Epidermal melanocyte (primary cell): Measurements from ENCODE around the gene RIN3.

Experiments used
- DNase-seq: peaks from one replicate; pipeline ENCODE4 v3.0.0; 2011; ENCODE audit warnings: low spot score; ENCODE audit not compliant: insufficient read length

RIN3 gene

DNA sequence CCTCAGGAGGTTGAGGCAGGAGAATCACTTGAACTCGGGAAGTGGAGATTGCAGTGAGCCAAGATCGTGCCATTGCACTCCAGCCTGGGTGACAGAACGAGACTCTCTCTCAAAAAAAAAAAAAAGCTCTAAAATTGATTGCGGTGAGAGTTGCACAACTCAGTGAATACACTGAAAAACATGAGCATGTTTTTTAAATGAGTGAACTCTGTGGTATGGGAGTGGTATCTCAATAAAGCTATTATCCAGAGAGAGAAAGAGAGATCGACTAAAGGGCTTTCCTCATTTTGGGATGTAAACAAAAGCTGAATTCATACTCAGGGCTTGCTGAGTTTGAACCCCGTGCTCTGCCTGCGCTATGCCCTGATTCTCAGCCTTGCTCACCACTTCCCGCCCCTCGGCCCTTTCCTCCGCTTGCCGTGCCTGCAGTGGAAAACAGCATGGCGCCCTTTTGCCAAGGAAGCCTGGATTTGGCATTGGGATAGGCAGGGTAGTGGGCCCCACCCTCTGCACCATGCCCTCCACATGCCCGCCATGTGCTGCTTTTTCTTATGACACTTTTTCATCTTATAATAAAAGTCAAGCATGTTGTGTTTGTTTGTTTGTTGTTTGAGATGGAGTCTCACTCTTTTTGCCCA is 132.4 kb downstream of the RIN3 start:
- DNase-seq, result peak; percentile 70

DNA sequence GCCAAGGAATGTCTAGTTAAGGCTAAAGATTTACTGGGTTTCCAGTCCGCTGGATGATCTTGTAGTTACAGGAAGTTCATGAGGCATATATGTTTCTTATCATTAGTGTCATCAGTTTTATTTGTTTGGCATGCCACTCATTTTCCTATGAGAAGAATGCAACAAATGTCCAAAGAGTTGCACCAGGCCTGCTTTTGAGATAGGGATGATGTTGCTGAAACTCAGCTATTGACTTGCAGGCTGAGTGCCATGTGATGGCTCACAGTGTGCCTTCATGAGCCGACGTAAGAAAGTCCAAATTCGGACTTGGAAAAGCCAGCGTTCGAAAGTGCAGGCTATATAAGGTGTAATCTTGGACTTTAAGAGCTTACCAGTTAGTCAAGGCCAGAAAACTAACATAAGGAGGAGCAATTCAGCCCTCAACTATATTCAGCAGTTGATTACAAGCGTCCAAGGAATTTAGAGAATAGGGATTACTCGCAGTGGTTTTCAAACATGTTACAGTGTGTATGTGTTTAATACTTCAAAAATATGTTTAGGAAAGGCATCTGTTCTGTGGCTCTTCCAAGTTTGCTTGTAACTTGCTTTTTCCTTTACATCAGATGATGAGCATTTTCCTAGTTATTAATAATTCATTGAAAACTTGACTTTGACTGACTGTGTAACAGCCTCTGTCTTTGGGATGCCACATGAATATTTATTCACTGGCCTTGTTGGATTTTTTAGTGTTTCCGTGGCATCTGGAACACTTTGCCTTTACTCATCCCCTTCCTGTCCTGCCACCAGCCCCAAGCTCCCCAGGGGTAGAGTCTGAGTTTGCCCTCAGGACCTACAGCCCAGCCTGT is 133.6 kb downstream of the RIN3 start:
- DNase-seq, result no peak

DNA sequence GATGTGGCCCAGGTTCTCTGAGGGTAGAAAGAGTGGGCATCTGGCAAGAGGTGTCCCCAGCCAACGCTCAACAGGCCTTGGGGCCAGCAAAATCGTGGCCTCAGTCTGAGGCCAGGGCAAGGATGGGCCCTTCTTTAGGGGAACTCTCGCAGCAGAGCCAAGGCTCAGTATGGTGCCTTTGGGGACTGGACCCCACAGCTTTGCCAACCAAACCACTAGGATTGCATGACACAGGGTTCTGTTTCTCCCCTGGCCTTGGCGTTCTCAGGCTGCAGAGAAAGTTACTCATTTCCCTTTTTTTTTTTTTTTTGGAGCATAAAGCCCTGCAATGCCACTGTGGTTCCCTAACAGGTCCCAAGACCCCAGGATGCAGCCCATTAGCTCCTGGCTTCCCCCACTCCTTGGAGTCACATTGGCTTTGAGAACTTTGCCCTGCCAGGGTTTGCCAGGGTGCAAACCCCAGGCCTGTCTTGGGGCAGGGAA is 134.3 kb downstream of the RIN3 start:
- no peak for DNase-seq

DNA sequence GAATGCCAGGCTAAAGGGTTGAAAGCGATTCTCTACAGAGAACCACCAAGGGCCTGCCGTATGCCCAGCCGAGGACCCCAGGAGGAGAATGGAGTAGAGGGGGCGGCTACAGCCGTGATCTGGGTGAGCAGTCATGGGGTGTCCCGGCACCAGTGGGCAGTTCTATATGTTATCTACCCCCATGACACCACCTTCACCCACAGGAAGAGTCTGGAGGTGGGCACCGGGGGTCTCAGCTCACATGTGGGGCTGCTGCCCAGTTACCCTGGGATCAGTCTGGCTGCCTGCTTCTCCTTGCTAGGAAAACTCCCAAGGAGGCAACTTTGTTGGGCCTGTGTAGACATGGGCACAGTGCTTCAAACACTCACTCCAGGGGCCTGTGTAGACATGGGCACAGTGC is 135.5 kb downstream of the RIN3 start:
- DNase-seq, result no peak

DNA sequence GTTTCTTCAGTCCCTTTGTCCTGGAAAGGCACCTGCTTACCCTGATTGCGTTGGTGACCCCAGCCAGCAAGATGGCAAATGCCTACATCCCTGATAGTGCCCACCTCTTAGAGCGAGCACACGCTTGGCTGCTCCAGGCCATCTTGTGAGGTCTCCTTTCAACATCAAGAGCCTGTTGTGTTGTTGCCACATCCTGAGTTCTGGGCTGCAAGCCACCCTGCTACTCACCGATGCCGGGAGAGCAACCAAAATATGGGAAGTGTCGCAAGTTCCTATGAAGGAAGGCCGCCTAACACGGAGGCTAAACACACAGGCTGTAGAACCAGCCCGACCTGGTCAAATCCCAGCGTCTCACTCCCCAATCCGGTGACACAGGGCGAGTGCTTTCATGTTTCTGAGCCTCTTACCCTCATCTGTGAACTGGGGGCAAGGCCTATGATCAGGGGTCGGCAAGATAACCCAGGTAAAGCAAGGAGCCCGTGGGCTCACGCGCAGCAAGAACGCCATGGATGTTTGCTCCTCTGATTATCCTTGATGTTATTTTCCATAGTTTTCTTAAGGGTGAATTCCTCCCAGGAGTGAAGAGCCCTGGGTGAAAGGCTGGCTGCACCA is 136.5 kb downstream of the RIN3 start:
- no peak for DNase-seq

DNA sequence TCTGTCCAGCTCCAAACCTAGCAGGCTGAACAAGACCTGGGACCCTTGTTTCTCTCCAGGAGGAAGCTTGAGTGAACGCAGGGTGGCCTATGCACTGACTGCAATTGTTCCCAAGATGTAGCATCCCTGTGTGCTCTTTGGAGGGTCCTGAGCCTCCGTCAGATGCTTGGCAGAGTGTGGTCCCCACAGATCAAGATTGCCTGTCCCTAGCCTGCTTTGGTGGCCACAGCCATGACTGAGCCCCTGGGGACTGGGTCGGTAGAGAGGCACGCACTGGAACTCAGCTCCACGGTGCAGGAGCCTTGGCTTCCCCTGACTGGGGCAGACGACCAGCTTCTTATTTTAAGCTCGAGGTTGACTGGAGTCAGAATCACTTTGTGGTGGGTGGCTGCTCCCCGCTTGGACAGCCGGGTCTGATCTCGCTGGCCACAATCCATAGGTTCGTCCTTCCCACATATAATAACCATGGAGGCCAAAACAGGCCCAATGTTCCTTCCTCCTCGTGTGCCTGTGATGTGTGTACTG is 137.1 kb downstream of the RIN3 start:
- no peak for DNase-seq

DNA sequence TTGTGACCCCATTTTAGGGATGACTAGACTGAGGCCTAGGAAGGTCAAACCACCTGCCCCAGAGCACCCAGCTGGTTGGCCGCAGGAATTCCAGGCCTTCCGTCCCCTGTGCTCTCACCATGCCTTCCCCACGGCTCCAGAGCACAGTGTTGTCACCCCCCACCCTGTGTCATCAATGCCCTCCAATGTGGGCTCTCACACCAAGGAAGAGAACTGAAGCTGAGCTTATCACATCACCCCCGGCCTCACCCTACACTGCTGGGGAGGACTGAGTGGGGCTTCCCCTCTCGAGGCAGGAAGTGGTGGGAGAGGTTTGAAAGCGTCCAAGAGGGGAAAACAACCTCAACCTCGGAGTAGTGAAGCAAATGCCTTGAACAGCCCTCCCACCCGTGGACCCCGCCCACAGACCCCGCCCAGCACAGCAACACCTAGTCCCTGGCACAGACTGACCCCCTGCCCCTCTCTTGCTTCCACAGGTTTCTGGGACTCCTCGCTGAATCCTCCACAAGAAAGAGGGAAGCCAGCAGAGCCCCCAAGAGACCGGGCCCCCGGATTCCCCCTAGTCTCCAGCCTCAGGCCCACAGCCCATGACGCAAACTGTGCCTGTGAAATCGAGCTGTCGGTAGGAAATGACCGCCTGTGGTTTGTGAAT is 137.7 kb downstream of the RIN3 start:
- no peak for DNase-seq

DNA sequence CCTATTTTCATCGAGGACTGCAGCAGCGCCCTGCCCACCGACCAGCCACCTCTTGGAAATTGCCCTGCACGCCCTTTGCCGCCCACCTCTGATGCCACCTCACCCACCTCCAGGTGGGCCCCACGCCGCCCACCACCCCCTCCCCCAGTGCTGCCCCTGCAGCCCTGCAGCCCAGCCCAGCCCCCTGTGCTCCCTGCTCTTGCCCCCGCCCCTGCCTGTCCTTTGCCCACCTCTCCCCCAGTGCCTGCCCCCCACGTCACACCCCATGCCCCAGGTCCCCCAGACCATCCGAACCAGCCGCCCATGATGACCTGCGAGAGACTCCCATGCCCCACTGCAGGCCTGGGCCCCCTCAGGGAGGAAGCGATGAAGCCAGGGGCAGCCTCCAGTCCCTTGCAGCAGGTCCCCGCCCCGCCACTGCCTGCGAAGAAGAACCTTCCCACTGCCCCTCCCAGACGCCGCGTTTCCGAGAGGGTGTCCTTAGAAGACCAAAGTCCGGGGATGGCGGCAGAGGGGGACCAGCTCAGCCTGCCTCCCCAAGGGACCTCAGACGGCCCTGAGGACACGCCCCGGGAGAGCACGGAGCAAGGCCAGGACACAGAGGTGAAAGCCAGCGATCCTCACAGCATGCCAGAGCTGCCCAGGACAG is 138.3 kb downstream of the RIN3 start:
- no peak for DNase-seq

DNA sequence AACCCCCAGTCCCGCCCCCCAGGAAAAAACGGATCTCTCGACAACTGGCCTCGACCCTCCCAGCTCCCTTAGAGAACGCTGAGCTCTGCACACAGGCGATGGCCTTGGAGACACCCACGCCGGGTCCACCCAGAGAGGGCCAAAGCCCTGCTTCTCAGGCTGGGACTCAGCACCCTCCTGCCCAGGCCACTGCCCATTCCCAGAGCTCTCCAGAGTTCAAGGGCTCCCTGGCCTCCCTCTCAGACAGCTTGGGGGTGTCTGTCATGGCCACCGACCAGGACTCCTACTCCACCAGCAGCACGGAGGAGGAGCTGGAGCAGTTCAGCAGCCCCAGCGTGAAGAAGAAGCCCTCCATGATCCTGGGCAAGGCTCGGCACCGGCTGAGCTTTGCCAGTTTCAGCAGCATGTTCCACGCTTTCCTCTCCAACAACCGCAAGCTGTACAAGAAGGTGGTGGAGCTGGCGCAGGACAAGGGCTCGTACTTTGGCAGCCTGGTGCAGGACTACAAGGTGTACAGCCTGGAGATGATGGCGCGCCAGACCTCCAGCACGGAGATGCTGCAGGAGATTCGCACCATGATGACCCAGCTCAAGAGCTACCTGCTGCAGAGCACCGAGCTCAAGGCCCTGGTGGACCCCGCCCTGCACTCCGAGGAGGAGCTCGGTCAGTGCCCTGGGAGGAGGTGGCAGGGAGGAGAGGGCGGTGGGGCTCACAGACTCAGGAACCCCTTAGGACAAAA is 139.0 kb downstream of the RIN3 start:
- DNase-seq, result no peak

DNA sequence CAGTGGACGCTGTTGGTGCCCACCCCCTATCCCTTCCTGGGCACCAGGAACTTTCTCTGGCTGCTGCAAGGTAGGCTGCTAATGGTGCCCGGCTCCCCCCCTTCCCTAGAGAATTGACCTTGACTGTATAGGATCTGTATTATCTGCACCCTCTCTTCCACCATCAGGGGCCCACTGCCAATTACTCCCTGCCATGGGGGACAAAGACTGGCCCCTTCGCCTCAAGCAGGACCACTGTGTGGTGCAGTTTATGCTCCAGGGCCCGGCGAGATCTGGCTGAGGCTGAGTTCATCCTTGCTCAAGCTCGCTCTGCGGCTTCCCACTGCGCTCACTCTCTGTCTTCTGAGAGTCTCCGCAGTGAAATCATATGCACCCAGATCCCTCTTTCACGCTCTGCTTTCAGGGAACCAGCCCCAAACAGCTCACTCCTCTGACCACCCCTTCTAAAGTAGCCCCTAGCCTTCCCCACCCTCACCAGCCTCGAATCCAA is 139.6 kb downstream of the RIN3 start:
- no peak for DNase-seq

DNA sequence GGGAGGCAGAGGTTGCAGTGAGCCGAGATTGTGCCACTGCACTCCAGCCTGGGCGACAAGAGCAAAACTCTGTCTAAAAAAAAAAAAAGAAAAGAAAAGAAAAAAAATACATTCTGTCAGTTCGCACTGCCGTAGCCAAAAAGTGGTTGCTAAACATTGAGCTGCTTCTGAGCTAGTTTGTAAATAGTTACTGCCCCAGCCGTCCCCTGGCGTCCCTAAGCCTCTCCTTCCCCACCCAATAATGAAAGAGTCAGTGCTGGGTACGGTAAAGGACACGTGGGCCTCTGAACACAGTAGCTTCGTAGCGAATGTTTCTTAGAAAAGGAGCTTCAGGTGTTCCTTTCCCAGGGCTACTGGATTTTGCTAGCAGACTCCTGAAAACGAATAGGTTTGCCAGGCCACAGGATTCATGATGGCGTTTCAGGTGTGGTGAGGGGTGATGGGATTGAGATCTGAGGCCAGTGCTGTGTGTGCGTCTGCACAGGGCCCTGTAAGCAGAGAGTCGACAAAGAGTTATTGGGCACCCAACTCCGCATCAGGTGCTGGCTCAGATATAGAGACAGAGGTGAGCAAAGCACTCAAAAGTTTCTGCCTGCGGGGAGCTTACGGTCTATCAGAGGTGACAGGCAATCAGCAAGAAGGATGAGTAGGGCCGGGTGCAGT is 140.8 kb downstream of the RIN3 start:
- no peak for DNase-seq

DNA sequence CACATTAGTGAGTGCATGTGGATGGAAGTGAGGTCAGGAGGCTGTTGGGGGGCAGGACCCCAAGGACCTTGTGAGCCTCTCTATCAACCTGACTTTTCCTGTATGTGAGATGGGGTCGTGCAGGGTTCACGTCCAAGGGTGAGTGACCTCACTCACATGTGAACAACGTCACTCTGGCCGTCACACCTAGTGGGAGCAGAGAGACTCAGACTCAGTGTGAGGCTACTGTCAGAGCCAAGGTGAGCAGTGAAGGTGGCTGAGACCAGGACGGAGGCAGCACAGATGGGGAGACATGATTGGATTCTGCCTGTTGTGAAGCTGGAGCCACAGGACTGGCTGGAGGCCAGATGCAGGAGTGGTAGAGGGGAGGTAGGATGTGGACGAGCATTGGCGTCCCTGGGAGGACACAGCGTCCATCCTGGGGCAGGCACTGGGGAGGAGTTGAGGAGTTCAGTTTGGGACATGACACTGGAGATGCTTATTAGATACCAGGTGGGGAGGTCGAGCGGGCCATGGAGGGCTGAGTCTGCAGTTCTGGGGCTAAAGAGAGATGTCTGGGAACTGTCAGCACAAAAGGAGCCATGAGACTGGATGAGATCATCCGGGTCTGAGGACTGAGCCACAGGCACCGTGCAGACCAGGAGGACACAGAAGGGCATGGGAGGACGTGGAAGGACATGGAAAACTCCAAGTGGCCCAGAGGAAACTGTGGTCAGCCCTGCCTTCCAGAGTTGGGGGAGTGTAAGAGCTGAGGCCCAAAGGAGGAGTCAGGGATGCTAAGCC is 142.0 kb downstream of the RIN3 start:
- no peak for DNase-seq

DNA sequence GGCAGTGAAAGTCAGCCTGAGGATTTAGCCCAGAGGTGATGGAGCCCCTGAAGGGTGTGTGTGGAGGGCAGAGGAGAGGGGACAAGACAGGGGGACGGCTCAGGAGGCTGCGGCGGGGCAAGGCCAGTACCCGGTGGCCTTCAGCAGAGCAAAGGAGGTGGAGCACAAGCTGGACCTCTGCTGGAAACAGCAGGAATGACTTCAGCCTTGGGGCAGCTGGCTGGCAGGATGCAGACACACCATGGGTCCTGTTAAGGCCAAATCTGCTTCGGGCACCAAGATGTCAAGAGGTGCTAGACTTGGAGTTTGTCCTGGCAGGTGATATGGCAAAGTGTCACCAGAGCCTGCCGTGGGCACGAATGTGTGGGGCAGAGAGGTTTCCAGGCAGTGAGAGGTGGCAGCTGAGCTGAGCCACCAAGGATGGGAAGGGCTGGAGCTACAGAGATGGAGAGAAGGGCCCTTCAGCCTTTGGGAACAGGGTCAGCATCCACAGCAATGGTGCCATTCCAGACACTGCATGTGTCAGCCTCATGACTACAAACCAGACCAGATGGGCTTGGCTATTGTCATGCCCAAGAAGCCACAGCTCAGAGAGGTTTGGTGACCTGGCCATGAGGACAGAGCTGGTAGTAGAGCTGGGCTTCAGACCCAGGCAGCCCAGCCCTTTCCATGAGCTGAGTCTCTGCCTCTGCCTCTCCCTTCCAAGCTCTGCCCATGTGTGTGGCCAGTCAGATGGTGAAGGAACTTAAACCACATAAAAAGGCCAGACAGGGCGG is 142.9 kb downstream of the RIN3 start:
- no peak for DNase-seq

DNA sequence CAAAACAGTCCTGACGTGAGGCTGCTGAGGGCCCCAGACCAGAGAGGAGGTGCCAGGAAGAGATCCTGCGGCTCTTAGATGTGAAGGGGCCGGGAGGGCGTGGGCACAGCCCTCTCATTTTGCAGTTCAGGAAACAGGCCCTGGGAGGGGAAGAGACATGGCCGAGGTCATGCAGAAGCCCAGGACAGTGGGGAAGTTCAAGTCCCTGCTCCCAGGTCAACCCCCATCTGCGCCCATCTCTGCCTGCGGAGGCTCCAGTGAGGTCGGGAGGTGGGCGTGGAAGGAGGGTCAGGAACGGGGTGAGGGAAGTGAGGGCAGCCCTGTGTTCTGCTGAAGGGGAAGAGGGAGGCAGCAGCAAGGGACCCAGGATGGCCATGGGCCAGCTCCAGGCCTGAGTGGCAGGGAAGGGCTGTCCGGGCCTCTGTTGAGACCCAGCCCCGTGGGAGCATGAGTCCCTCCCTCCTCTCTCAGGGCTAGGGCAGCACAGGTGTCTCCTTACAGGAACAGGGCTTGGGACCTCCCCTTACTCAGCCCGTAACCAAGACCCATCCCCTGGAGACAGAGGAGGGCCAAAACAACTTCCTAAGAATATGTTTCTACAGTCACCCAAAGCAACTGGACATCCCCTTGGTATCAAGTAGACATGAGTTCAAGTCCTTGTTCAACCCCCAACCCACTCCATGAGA is 144.0 kb downstream of the RIN3 start:
- DNase-seq, result no peak

DNA sequence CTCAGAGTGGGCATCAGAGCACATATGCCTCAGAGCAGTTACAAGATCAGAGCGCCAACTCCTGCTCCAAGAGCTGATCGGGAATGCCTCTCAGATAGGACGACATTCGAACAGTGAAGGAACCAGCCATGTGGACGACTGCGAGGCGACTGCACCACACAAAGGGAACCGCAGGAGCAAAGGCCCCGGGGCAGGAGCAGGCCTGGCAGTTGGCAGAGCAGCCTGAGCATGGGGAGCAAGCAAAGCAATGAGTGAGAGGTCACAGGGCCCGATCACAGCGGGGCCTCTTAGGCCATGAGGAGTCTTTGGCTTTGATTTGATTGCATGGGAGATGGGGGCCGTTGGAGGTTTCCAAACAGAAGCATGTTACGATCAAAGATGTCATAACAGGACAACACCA is 144.6 kb downstream of the RIN3 start:
- DNase-seq, result no peak

DNA sequence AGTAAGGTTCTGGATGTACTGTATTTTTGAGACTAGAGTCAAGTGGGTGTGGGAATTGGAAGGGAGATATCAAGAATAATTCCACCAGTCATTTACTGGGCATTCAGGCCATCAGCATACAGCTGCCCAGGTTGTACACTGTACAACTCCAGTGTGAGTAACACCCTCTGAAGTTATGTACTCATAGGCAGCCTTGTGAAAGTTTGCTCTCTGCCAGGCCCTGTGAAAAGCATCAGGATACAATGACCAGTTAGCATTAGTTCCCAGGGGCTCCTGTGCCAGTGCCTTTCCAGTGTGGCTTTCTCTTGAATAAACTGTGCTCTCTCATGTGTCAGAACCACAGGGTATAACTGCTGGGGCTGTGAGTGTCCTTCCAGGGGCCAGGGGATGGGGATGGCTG is 145.1 kb downstream of the RIN3 start:
- DNase-seq, result no peak

DNA sequence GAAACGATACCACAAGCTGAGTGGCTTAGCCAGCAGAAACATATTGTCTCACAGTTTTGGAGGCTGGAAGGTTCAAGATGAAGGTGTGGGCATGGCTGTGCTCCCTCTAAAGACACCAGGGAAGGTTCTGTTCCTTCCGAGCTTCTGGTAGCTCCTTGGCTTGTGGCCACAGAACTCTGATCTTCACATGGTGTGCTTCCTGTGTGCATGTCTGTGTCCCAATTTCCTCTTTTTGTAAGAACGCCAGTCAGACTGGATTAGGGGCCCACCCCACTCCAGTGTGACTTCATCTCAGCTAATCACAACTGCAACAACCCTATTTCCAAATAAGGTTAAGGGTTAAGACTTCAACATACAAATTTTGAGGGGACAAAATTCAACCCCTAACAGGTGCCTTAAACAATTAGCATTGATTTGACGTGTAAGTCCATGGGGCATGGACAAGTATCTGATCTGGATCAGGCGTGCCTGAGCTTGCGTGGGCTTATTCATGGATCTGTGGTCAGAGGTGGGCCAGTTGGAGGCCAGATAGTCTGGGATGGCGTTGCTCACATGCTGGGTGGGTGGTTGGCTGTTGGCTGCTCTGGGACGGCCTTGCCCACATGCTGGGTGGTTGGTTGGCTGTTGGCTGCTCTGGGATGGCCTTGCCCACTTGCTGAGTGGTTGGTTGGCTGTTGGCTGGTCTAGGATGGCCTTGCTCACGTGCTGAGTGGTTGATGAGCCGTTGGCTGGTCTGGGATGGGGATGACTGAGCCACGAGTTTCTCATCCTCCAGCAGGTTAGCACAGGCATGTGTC is 146.4 kb downstream of the RIN3 start:
- no peak for DNase-seq
